ENCODE measurements around the gene RELL2. TPM values are rescaled to one million over a fixed set of nuclear protein-coding genes. Genes with fewer than 3 reads are reported as not detected.

RELL2 gene
- total RNA-seq, 2 donors from 2014 or later: 0.41 to 1.3 TPM

DNA sequence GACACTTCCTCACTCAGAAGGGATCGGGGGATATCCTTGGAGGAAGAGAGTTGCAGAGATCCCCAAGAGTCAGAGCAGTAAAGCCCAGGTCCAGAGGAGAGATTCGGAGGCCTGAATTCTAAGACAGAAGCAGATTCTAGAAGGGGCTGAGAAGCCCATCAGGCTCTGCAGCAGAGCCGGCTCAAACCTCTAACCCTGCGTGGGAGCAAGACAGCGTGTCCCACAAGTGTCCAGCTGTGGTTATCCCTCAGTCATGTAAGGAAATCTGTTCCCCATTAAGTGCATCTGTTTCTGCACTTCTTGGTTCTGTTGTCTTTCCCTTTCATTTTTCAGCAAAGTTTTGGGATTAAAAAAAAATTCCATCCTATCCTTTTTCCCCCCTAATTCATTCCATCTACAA is 13.2 kb upstream of the RELL2 start:
- DNase-seq (ENCODE audit: low spot score): no peak
- H3K36me3 ChIP-seq: peaks cover 76% of the 10 kb centered on the region
- peaks cover 0 to 6% of the 10 kb centered on the region in 2 donors for H3K4me1 ChIP-seq
- H3K9me3 ChIP-seq: no peaks in the 10 kb centered on the region
- H3K4me3 ChIP-seq: no peak overlapping the region
- no peak overlapping the region for H3K27ac ChIP-seq
- H3K27me3 ChIP-seq: no peaks in the 10 kb centered on the region
- TF ChIP-seq CTCF (IDR thresholded peaks at IDR 0.05): no peak

GRCh38 chr5:141628175-141628788 is 8.5 kb upstream of the RELL2 start:
- TF ChIP-seq CTCF (IDR thresholded peaks at IDR 0.05): no peak
- H3K36me3 ChIP-seq: peaks cover 68% of the 10 kb centered on the region

GRCh38 chr5:141630570-141631140 is 6.1 kb upstream of the RELL2 start:
- Histone ChIP-seq H3K9me3 (no peaks in the 10 kb centered on the region), H3K4me3 (no peak overlapping the region), H3K36me3 (peaks cover 51% of the 10 kb centered on the region), H3K4me1 (peaks cover 0 to 15% of the 10 kb centered on the region in 2 donors), H3K27me3 (no peaks in the 10 kb centered on the region), H3K27ac (no peak overlapping the region)
- DNase-seq (ENCODE audit: low spot score): no peak
- no peak for TF ChIP-seq CTCF (IDR thresholded peaks at IDR 0.05)

More at GRCh38 chr5:141628175-141628788, 8.5 kb upstream of the RELL2 start:
- no peak for DNase-seq (ENCODE audit: low spot score)
- Histone ChIP-seq H3K27me3 (no peaks in the 10 kb centered on the region), H3K9me3 (no peaks in the 10 kb centered on the region), H3K4me3 (no peak overlapping the region), H3K4me1 (no peaks in the 10 kb centered on the region), H3K27ac (no peak overlapping the region)

DNA sequence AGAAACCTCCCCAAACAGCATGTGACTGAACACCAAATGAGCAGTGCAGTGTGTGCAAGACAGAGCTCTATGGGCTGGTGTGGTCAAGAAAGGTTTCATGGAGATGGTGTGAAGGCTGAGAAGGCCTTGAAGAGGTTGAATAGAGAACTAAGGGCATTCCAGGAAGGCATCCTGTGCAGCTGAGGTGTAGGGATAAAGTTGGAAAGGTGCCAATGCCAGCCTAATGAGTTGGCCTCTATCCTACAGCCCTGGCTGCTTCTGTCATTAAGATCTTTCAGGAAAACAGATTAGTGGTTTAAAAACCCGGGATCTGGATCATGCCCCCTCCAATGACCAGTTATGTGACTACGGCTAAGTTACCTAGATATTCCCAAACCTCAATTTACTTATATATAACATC is 4.1 kb upstream of the RELL2 start:
- Histone ChIP-seq H3K36me3 (peaks cover 32% of the 10 kb centered on the region), H3K4me3 (no peak overlapping the region), H3K4me1 (peaks cover 0 to 27% of the 10 kb centered on the region in 2 donors), H3K27ac (no peak overlapping the region), H3K9me3 (no peaks in the 10 kb centered on the region), H3K27me3 (no peaks in the 10 kb centered on the region)
- no peak for DNase-seq (ENCODE audit: low spot score)
- TF ChIP-seq CTCF (IDR thresholded peaks at IDR 0.05): no peak

DNA sequence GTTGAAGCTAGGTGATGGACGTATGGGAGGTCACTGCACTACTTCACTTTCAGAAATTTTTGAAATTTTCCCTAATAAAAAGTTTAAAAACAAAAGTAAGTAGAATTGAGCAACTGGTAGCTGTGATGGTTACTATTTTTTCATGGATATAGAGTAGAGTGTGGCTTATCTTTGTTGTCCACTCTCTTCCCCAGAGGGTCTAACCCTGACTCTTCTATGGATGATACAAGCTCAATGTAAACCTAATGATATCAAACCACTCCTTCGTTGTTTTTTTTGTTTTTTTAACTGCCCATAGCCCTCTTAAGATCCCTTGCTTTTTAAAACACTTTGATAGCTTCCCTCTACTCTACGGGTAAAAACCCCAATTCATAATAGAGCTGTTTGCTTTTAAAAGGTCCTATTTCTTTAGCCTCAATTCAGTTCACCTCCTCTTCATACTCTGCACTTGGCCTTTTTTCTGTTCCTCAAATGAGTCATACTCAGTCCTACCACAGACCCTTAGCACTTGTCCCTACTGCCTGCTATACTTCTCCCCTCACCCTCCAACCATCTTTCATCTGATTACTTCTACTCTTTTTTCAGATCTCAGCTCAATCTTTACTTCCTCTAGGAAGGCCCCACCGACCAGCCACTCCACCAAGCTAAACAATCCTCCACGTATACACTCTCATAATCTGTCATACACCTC is 2.8 kb upstream of the RELL2 start:
- TF ChIP-seq CTCF (IDR thresholded peaks at IDR 0.05): no peak
- Histone ChIP-seq H3K9me3 (no peaks in the 10 kb centered on the region), H3K36me3 (peaks cover 18% of the 10 kb centered on the region), H3K4me3 (no peak overlapping the region), H3K27ac (no peak overlapping the region), H3K27me3 (no peaks in the 10 kb centered on the region), H3K4me1 (peaks cover 0 to 35% of the 10 kb centered on the region in 2 donors)
- DNase-seq (ENCODE audit: low spot score): no peak
